Esophagus mucosa (tissue), 1 donor: Measurements from ENCODE around the gene KLHL7. TPM values are rescaled to one million over a fixed set of nuclear protein-coding genes. Genes with fewer than 3 reads are reported as not detected.
"Not testable (repeated sequence)": the region's sequence is repeated elsewhere in the genome, so short reads cannot be mapped to it uniquely, and the experiment has no call there.

Experiments
- ATAC-seq: fragments of 200-7000 bp; cut with Tn5 transposase; one replicate; pipeline ENCODE4 v1.9.1; 2020
- total RNA-seq: library from RNA; stranded (reverse); gene quantifications from one replicate; pipeline ENCODE4 v1.2.4, GENCODE V29; 2023
- donor health status: DM: yes; HTN: yes; CAD: no.

The KLHL7 gene
- total RNA-seq, 1 donor from 2014 or later: 18.1 TPM

- no peak for ATAC-seq
Measured at GRCh38 chr7:23183279-23184012, 77.9 kb downstream of the KLHL7 start.

DNA sequence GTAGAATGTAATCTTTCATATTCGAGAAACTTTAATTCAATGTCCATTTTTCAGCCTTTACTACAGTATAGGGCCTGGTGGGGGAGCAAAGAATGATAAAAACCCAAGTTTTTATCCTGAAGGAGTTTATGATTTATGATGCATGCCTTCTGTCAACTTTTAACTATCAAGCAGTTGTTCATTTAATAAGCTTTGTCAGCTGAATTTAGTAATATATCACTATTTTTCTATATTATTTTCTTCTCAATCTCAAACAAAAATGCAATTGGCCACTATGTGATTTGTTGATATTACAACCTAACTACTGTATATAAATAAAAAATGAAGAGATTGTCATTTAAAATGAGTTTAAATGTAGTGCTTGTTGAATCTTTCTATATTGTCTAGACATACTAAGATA is 78.7 kb downstream of the KLHL7 start:
- no peak for ATAC-seq

GRCh38 chr7:23184709-23185359 is 79.2 kb downstream of the KLHL7 start:
- no peak for ATAC-seq

DNA sequence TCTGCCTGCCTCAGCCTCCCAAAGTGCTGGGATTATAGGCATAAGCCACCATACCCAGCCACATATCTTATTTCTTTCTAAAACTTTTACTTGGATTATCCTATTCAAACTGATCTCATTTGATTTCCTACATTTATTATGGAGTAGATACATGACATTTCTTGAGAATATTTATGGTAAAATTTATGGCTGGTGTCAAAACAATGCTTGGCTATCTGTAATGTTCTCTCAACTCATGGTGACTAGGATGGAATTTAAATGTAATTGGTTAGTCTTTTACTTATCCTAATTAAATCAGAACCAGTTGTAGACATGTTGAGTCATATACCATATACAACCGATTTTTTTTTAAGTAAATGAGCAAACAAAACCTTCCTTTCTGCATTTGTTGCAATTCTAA is 80.4 kb downstream of the KLHL7 start:
- no peak for ATAC-seq

- no peak for ATAC-seq
Measured at GRCh38 chr7:23191022-23191421, 85.4 kb downstream of the KLHL7 start.

DNA sequence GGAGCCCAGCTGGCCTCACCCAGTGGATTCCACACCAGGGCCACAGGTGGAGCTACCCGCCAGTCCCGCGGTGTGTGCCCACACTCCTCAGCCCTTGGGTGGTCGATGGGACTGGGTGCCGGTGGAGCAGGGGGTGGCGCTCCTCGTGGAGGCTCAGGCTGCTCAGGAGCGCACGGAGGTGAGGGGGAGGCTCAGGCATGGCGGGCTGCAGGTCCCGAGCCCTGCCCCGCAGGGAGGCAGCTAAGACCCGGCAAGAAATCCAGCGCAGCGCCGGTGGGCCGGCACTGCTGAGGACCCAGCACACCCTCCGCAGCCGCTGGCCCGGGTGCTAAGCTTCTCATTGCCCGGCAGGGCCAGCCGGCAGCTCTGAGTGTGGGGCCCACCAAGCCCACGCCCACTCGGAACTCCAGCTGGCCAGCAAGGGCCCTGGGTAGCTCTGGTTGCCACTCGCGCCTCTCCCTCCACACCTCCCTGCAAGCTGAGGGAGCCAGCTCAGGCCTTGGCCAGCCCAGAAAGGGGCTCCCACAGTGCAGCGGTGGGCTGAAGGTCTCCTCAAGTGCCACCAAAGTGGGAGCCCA is 88.2 kb downstream of the KLHL7 start:
- not testable (repeated sequence) for ATAC-seq

DNA sequence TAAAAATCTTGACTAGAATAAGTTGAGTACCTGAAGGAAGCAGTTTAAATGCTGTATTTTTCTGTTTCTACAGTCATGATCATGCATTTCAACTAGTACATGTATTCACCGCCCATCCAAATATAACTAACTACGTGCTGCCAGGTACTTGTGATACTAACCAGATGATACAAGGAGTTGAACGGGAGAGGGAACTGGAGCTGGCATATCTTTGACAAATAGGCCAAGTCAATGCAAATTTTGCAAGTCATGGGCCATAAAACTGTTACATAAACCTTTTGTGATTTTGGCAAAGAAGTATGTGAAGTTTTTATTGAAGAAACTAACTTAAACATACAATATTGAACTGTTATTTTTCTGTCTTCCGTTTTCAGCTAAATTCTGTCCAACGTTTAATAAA is 90.7 kb downstream of the KLHL7 start:
- ATAC-seq: no peak

- not testable (repeated sequence) for ATAC-seq
Measured at GRCh38 chr7:23197745-23198144, 92.2 kb downstream of the KLHL7 start.

GRCh38 chr7:23200331-23200730 is 94.7 kb downstream of the KLHL7 start:
- no peak for ATAC-seq

DNA sequence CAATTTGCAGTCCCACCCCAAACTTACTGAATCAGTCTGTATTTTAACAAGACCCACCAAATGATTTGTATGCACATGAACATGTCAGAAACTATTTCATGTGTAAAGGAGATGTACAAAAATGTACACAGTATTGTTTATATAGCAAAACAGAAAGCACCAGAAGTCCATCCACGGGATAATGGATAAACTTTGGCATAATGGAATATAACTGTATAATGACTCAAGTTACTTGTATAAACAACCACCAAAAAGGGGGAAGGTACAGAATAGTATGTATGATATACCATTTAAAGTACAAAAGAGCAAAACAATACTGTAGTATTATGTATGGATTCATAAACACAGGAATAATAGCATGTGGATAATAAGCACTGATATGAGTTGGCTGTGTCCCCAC is 98.7 kb downstream of the KLHL7 start:
- no peak for ATAC-seq

DNA sequence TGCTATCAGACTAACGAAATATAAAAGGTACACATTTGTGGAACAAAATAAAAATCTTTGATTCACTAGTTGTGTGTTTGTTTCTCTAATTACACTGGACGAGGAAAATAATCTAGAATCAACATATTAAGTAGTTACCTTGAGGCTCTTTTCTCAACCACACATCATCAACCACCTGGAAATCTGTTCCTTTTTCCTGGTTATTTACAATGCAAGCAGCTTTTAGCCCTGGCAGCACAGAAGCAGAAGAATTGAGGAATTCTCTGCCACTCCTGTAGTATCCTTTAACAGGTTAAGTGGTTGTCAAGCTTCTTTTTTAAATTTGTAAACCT is 100.0 kb downstream of the KLHL7 start:
- ATAC-seq: no peak

GRCh38 chr7:23205909-23206767 is 100.6 kb downstream of the KLHL7 start:
- ATAC-seq: peak; percentile 41

- no peak for ATAC-seq
Measured at GRCh38 chr7:23207021-23207420, 101.4 kb downstream of the KLHL7 start.

DNA sequence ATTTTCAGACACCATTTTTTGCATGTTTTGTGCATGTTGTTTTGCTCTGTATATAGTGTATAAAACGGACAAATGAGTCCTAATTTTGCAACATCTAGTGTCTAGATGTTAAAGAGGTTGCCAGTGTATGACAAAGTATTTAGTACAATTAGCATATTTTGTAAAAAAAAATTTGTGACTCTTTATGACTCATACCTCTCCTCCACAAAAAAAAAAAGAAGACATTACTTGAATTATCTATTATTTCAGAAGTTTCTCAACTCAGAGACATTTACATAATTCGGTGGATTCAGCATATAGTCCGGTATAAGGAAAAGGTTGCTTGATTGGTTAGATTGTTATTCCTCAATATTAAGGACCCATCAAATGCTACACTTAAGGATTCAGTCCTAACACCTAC is 102.3 kb downstream of the KLHL7 start:
- ATAC-seq: no peak

GRCh38 chr7:23208316-23208715 is 102.7 kb downstream of the KLHL7 start:
- no peak for ATAC-seq

DNA sequence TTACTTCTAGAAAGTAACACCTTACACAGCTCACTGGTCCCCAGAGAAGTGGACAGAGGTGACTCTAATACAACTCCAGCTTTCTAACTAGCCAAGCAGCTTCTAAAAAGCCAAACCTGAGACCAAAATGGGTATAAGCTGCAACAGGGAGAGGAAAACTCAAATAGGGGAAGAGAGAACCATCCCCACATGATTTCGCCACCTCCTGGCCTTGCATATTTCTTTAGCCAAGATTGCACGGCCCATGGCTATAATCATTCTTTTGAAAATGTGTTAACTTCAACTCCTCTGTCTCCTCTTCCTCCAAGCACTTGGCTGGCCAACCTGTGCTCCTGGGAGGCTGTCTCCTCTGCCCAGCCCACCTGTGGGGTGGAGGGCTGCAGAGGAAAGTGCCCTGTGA is 104.9 kb downstream of the KLHL7 start:
- no peak for ATAC-seq

DNA sequence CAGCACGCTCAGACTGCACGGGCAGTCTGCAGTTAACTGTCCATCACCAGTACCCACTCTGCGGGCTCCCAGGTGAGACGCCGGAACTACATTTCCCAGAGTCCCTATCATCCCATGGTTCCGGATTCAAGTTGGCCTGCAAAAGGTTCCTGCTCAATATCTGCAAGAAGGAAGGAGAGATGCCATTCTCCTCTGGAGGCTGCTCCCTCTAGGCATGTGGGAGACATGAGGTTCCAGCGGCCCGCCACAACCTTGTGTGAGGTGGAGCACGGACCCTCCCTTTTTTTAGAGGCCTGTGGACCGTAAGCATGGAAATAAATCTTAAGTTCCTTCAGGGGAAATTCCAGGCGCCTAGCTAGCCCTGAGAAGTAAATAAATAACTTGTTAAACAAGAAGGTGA is 106.0 kb downstream of the KLHL7 start:
- no peak for ATAC-seq

GRCh38 chr7:23212395-23212794 is 106.8 kb downstream of the KLHL7 start:
- no peak for ATAC-seq

DNA sequence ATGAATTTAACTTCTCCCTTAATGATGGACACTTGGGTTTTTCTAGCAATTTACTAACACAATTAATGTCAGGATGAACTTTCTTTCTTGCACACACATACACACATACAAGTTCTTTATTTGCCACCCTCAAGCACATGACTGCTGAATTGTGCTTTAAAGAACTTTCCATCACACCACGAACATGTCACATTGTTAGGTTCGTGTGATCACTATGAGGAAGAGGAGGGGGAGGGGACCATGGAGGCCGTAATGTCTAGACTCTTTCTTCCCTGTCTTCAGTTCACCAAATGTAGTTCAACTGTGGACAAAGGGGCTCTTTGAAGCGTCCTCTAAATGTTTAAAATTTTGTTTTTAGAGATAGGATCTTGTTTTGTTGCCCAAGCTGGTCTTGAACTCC is 107.3 kb downstream of the KLHL7 start:
- no peak for ATAC-seq

GRCh38 chr7:23213755-23214154 is 108.2 kb downstream of the KLHL7 start:
- no peak for ATAC-seq

- ATAC-seq: no peak
Measured at GRCh38 chr7:23214423-23214822, 108.8 kb downstream of the KLHL7 start.

GRCh38 chr7:23214938-23215337 is 109.4 kb downstream of the KLHL7 start:
- ATAC-seq: no peak

- ATAC-seq: no peak
Measured at GRCh38 chr7:23216021-23216420, 110.4 kb downstream of the KLHL7 start.
